SK-N-SH (cell line): ENCODE data around the gene DGKE. TPM values are rescaled to one million over a fixed set of nuclear protein-coding genes. Genes with fewer than 3 reads are reported as not detected.

ENCODE experiments used
- CTCF ChIA-PET: fragments of 300-600, 350-600 bp; formaldehyde crosslinking; extraction: SDS; loops from one replicate; lab custom pipeline; 2021; lab: Yijun Ruan, JAX
- POLR2A ChIA-PET: fragments of 350-600 bp; sonication (Branson Sonifier 250); formaldehyde crosslinking; extraction: SDS; loops from one replicate; lab custom pipeline; 2020; ENCODE audit warnings: antibody characterized with exemption, inconsistent platforms; lab: Yijun Ruan, JAX
- DNase-seq: peaks from one replicate; pipeline ENCODE4 v3.0.0; 2012
- H2AFZ ChIP-seq: fragments of 200-600 bp; sonication (generic); 2 replicates; pipeline ENCODE4 v1.8.1; 2016; ENCODE audit warnings: antibody characterized with exemption, mild to moderate bottlenecking, low read depth
- H3F3A ChIP-seq: fragments of 200-600 bp; sonication (generic); replicated peaks from 2 replicates; pipeline ENCODE3; 2016; ENCODE audit warnings: antibody characterized with exemption, mild to moderate bottlenecking; ENCODE audit not compliant: insufficient read depth
- H3K27ac ChIP-seq, 2 experiments: fragments of 200-500 bp in 1 of 2; fragments of 200-600 bp in 1 of 2; sonication (Bioruptor generic) in 1 of 2; sonication (generic), shearing (Covaris generic) in 1 of 2; 2 replicates each; pipeline versions ENCODE4 v1.5.1 to v1.6.1; 2014 to 2016; ENCODE audit warnings: low read depth in 2 of 2, inconsistent platforms in 1 of 2, low read length in 1 of 2, mild to moderate bottlenecking in 1 of 2, mixed read lengths in 1 of 2
- H3K27me3 ChIP-seq: fragments of 200-600 bp; sonication (generic), shearing (Covaris generic); 2 replicates; pipeline ENCODE4 v1.6.1; 2016; ENCODE audit warnings: mixed run types; ENCODE audit not compliant: insufficient read depth
- H3K36me3 ChIP-seq, 2 experiments: fragments of 200-500 bp in 1 of 2; fragments of 200-600 bp in 1 of 2; sonication (Bioruptor generic) in 1 of 2; sonication (generic) in 1 of 2; replicated peaks in 1 of 2; 2 replicates each; pipeline versions ENCODE3 to v1.5.1; 2014 to 2016; ENCODE audit warnings: low read length in 1 of 2, mild to moderate bottlenecking in 1 of 2; ENCODE audit not compliant: insufficient read depth in 2 of 2, control insufficient read depth in 1 of 2
- H3K4me1 ChIP-seq, 2 experiments: fragments of 200-500 bp in 1 of 2; fragments of 200-600 bp in 1 of 2; sonication (Bioruptor generic) in 1 of 2; sonication (generic), shearing (Covaris generic) in 1 of 2; 2 replicates each; pipeline versions ENCODE4 v1.5.1 to v1.6.1; 2014 to 2016; ENCODE audit warnings: low read depth in 1 of 2, low read length in 1 of 2, mixed run types in 1 of 2; ENCODE audit not compliant: insufficient read depth in 2 of 2, control insufficient read depth in 1 of 2
- H3K4me2 ChIP-seq: fragments of 200-600 bp; sonication (generic), shearing (Covaris generic); 2 replicates; pipeline ENCODE4 v1.6.1; 2017; ENCODE audit warnings: mixed run types
- H3K4me3 ChIP-seq, 2 experiments: fragments of 200-500 bp in 1 of 2; fragments of 200-600 bp in 1 of 2; sonication (Bioruptor generic) in 1 of 2; sonication (generic), shearing (Covaris generic) in 1 of 2; 2 replicates each; pipeline versions ENCODE4 v1.5.1 to v1.8.1; 2014 to 2016; ENCODE audit warnings: low read depth in 2 of 2, inconsistent platforms in 1 of 2, low read length in 1 of 2, mild to moderate bottlenecking in 1 of 2, mixed read lengths in 1 of 2, moderate library complexity in 1 of 2
- H3K79me2 ChIP-seq: fragments of 200-600 bp; sonication (generic); 2 replicates; pipeline ENCODE4 v1.8.1; 2017; ENCODE audit warnings: mild to moderate bottlenecking; ENCODE audit not compliant: insufficient read depth
- H3K9ac ChIP-seq: fragments of 200-600 bp; sonication (generic); 2 replicates; pipeline ENCODE4 v1.6.1; 2017; ENCODE audit warnings: mixed run types
- H3K9me2 ChIP-seq: fragments of 200-600 bp; sonication (generic); 2 replicates; pipeline ENCODE4 v1.6.1; 2017; ENCODE audit warnings: mixed run types
- H3K9me3 ChIP-seq: fragments of 200-600 bp; sonication (generic); 2 replicates; pipeline ENCODE4 v1.6.1; 2017; ENCODE audit warnings: mixed run types, mild to moderate bottlenecking, moderate library complexity
- H4K20me1 ChIP-seq: fragments of 200-600 bp; sonication (generic); 2 replicates; pipeline ENCODE4 v1.6.1; 2017; ENCODE audit warnings: mild to moderate bottlenecking, mixed run types; ENCODE audit not compliant: insufficient read depth
- CHD2 ChIP-seq: fragments of 150-350 bp; IDR thresholded peaks from 2 replicates; pipeline ENCODE4 v1.6.1; 2018; ENCODE audit warnings: low read length; ENCODE audit not compliant: partially characterized antibody
- CTCF ChIP-seq: fragments of 200-600 bp; sonication (generic); IDR thresholded peaks from 2 replicates; pipeline ENCODE4 v1.6.1; 2017; ENCODE audit warnings: antibody characterized with exemption, mild to moderate bottlenecking, moderate library complexity
- ELF1 ChIP-seq: IDR thresholded peaks from 2 replicates; pipeline ENCODE4 v1.4.0; 2012
- EP300 ChIP-seq, 2 experiments: IDR thresholded peaks; 2 replicates each; pipeline versions ENCODE4 v1.4.0 to v1.6.1; 2012; ENCODE audit warnings: borderline replicate concordance in 1 of 2, low read depth in 1 of 2, low read length in 1 of 2
- EZH2phosphoT487 ChIP-seq: fragments of 200-600 bp; sonication (generic); IDR thresholded peaks from 2 replicates; pipeline ENCODE4 v1.6.1; 2017; ENCODE audit warnings: low read depth, mixed run types, mild to moderate bottlenecking, antibody characterized with exemption, moderate library complexity, borderline replicate concordance
- FOXM1 ChIP-seq: IDR thresholded peaks from 2 replicates; pipeline ENCODE4 v1.4.0; 2012; ENCODE audit warnings: low read depth, mild to moderate bottlenecking
- GABPA ChIP-seq: IDR thresholded peaks from 2 replicates; pipeline ENCODE4 v1.4.0; 2012; ENCODE audit warnings: low read depth, mild to moderate bottlenecking
- GATA2 ChIP-seq: sonication (generic); formaldehyde crosslinking; IDR thresholded peaks from 2 replicates; pipeline ENCODE4 v1.5.0; 2020; ENCODE audit warnings: mild to moderate bottlenecking, missing genetic modification reagents
- IRF3 ChIP-seq: fragments of 150-350 bp; IDR thresholded peaks from 2 replicates; pipeline ENCODE4 v1.6.1; 2016; ENCODE audit warnings: mild to moderate bottlenecking, low read depth, low read length
- JUND ChIP-seq: IDR thresholded peaks from 2 replicates; pipeline ENCODE4 v1.4.0; 2012
- MXI1 ChIP-seq: IDR thresholded peaks from 2 replicates; pipeline ENCODE4 v1.6.1; 2012; ENCODE audit warnings: mild to moderate bottlenecking, low read depth, low read length, improper control_type of control experiment
- NFIC ChIP-seq: IDR thresholded peaks from 2 replicates; pipeline ENCODE4 v1.4.0; 2012; ENCODE audit warnings: borderline replicate concordance
- NRF1 ChIP-seq: IDR thresholded peaks from 2 replicates; pipeline ENCODE4 v1.6.1; 2012; ENCODE audit warnings: low read depth, mild to moderate bottlenecking, low read length
- RAD21 ChIP-seq: IDR thresholded peaks from 2 replicates; pipeline ENCODE4 v1.6.1; 2012; ENCODE audit warnings: mild to moderate bottlenecking, low read length
- REST ChIP-seq: IDR thresholded peaks from 2 replicates; pipeline ENCODE4 v1.6.1; 2012; ENCODE audit warnings: mild to moderate bottlenecking, low read depth, low read length, moderate library complexity
- RXRA ChIP-seq: IDR thresholded peaks from 2 replicates; pipeline ENCODE4 v1.4.0; 2012; ENCODE audit warnings: low read depth, mild to moderate bottlenecking, borderline replicate concordance
- SIN3A ChIP-seq: IDR thresholded peaks from 2 replicates; pipeline ENCODE4 v1.6.1; 2012; ENCODE audit warnings: low read depth, mild to moderate bottlenecking, low read length, moderate library complexity, borderline replicate concordance
- SMC3 ChIP-seq: IDR thresholded peaks from 2 replicates; pipeline ENCODE4 v1.6.1; 2012; ENCODE audit warnings: low read depth, low read length, improper control_type of control experiment
- TAF1 ChIP-seq: IDR thresholded peaks from 2 replicates; pipeline ENCODE4 v1.6.1; 2012; ENCODE audit warnings: low read depth, mild to moderate bottlenecking, low read length, moderate library complexity, borderline replicate concordance
- TCF12 ChIP-seq: IDR thresholded peaks from 2 replicates; pipeline ENCODE4 v1.4.0; 2012
- TEAD4 ChIP-seq: IDR thresholded peaks from 2 replicates; pipeline ENCODE4 v1.4.0; 2012; ENCODE audit warnings: mild to moderate bottlenecking, borderline replicate concordance; ENCODE audit not compliant: insufficient read depth
- YY1 ChIP-seq: IDR thresholded peaks from 2 replicates; pipeline ENCODE4 v1.4.0; 2012; ENCODE audit warnings: low read depth, mild to moderate bottlenecking
- ZBTB33 ChIP-seq: IDR thresholded peaks from 2 replicates; pipeline ENCODE4 v1.4.0; 2012; ENCODE audit warnings: low read depth, borderline replicate concordance
- WGBS: methylation state at CpG from one replicate; pipeline ENCODE4 v1.1.6; 2017; ENCODE audit warnings: low lambda C conversion rate; 5-methylcytosine and 5-hydroxymethylcytosine counted together
- polyA plus RNA-seq, 3 experiments: library from polyadenylated mRNA; depleted of rRNA; stranded (reverse); fragments of >200 nt; gene quantifications; 2 replicates each; pipeline ENCODE4 v1.2.3, GENCODE V29; 2012
- TF ChIP-seq, protein P1 (sequence below): IDR thresholded peaks from 2 replicates; pipeline ENCODE4 v1.4.0; 2012; ENCODE audit warnings: low read depth, borderline replicate concordance

The DGKE gene
- polyA plus RNA-seq, 1 of the 3 experiments (the other 2 are of a cell fraction) = 2.4 TPM

- CTCF ChIA-PET = interaction anchor here (0.5 to 2.1 kb wide), 8 partner anchors 9 to 315 kb away, joined by 3 to 7 read pairs (median 4); no protein-coding TSS in a partner anchor
- TF ChIP-seq ZBTB33 (no peak), TCF12 (peak; percentile 88), CHD2 (no peak), NRF1 (no peak), GATA2 (CRISPR knock-in tag) (no peak), TEAD4 (no peak; the same call in 1 of the 2 replicates), GABPA (no peak), RXRA (peak; percentile 53; the same call in 1 of the 2 replicates), MXI1 (no peak), JUND (0 out of 2 replicates have a peak, but pooled peaks have one; percentile 45), EP300 (IDR thresholded peaks at IDR 0.05; ENCODE audit: borderline replicate concordance in 1 of 2, low read depth in 1 of 2, low read length in 1 of 2) (peak in 1 of 2 experiments; percentile 62; a peak in 1 of 4 replicates), NFIC (peak; percentile 73), FOXM1 (no peak), CTCF (no peak), YY1 (no peak), SMC3 (no peak), RAD21 (no peak), ELF1 (0 out of 2 replicates have a peak, but pooled peaks have one; percentile 26), IRF3 (no peak), EZH2phosphoT487 (no peak), REST (no peak), TAF1 (no peak), SIN3A (no peak)
- TF ChIP-seq, protein P1, sequence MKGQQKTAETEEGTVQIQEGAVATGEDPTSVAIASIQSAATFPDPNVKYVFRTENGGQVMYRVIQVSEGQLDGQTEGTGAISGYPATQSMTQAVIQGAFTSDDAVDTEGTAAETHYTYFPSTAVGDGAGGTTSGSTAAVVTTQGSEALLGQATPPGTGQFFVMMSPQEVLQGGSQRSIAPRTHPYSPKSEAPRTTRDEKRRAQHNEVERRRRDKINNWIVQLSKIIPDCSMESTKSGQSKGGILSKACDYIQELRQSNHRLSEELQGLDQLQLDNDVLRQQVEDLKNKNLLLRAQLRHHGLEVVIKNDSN = no peak
Measured at GRCh38 chr17:56867948-56868376, 34.0 kb downstream of the DGKE start.

More at GRCh38 chr17:56867948-56868376, 34.0 kb downstream of the DGKE start:
- Histone ChIP-seq H3K79me2 (no peaks in the 10 kb centered on the region), H3K9me2 (no peaks in the 10 kb centered on the region), H3K4me1 (peaks cover 0 to 5% of the 10 kb centered on the region in 2 experiments; a peak in 2 of 4 replicates), H3K4me3 (no peak overlapping the region), H3K27ac (peak overlapping the region in 1 of 2 experiments; percentile 59; a peak in 3 of 4 replicates), H3K9me3 (no peaks in the 10 kb centered on the region), H3K9ac (0 out of 2 replicates have a peak overlapping the region, but pooled peaks have one; percentile 5), H3K4me2 (no peak overlapping the region), H2AFZ (no peak overlapping the region), H3K36me3 (peaks cover 16 to 25% of the 10 kb centered on the region in 2 experiments), H4K20me1 (no peaks in the 10 kb centered on the region), H3K27me3 (no peaks in the 10 kb centered on the region), H3F3A (peaks cover 24% of the 10 kb centered on the region)
- POLR2A ChIA-PET = no interaction called here
- no peak for DNase-seq
- WGBS = 31% methylated on average over 2 of the region's 2 CpGs
